Kidney epithelial cell (primary cell): ENCODE results near the gene SRSF12. TPM values are rescaled to one million over a fixed set of nuclear protein-coding genes. Genes with fewer than 3 reads are reported as not detected.

Experiments
- DNase-seq: peaks from one replicate; pipeline ENCODE4 v3.0.0-alpha.2; 2010; ENCODE audit warnings: low read depth
- H3K27me3 ChIP-seq: 2 replicates; pipeline ENCODE4 v1.6.0; 2011; ENCODE audit warnings: low read length; ENCODE audit not compliant: control insufficient read depth, insufficient read depth
- H3K36me3 ChIP-seq: 2 replicates; pipeline ENCODE4 v1.5.1; 2011; ENCODE audit warnings: low read length; ENCODE audit not compliant: control insufficient read depth, insufficient read depth
- H3K4me3 ChIP-seq: 2 replicates; pipeline ENCODE4 v1.5.1; 2011; ENCODE audit warnings: low read depth, mild to moderate bottlenecking, control low read depth, low read length
- total RNA-seq: library from RNA; depleted of rRNA; stranded (reverse); fragments of >200 nt; gene quantifications from 2 replicates; pipeline ENCODE4 v1.2.3, GENCODE V29; 2015
- TF ChIP-seq, protein P1 (sequence below): IDR thresholded peaks from 2 replicates; pipeline ENCODE4 v1.5.1; 2011; ENCODE audit warnings: mild to moderate bottlenecking, moderate library complexity, low read length, control low read depth, inconsistent platforms; ENCODE audit not compliant: insufficient read depth, poor library complexity, severe bottlenecking

Gene SRSF12
- total RNA-seq, 1 donor from 2014 or later = 10.1 TPM

DNA sequence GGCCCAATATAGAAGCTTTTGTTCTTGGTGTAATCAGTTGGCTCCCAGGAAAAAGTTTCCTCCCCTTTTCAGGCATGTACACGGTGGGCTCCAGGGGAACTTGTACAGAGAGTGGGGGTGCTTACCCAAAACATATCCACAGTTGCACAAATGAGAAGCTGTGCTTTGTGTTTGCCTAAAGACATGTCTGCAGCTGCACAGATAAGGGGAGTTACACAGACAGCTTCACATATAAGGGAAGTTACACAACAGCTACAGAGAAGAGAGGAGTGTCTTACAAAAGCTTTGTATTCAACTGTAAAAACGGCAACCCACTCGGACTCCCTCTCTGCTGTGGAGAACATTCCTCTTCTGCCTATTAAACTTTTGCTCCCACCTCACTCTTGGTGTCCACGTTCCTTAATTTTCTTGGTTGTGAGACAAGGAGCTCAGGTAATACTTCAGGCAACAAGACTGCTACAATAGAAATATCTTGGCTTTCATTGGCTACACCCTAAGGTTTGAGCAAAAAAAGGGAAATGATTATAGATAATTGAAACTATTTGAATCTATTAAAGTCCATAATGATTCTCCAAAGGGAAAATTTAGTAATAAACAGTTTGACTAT is 44.8 kb downstream of the SRSF12 start:
- Histone ChIP-seq H3K27me3 (no peaks in the 10 kb centered on the region), H3K4me3 (no peak overlapping the region), H3K36me3 (no peaks in the 10 kb centered on the region)
- DNase-seq = no peak
- TF ChIP-seq, protein P1, sequence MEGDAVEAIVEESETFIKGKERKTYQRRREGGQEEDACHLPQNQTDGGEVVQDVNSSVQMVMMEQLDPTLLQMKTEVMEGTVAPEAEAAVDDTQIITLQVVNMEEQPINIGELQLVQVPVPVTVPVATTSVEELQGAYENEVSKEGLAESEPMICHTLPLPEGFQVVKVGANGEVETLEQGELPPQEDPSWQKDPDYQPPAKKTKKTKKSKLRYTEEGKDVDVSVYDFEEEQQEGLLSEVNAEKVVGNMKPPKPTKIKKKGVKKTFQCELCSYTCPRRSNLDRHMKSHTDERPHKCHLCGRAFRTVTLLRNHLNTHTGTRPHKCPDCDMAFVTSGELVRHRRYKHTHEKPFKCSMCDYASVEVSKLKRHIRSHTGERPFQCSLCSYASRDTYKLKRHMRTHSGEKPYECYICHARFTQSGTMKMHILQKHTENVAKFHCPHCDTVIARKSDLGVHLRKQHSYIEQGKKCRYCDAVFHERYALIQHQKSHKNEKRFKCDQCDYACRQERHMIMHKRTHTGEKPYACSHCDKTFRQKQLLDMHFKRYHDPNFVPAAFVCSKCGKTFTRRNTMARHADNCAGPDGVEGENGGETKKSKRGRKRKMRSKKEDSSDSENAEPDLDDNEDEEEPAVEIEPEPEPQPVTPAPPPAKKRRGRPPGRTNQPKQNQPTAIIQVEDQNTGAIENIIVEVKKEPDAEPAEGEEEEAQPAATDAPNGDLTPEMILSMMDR = no peak

DNA sequence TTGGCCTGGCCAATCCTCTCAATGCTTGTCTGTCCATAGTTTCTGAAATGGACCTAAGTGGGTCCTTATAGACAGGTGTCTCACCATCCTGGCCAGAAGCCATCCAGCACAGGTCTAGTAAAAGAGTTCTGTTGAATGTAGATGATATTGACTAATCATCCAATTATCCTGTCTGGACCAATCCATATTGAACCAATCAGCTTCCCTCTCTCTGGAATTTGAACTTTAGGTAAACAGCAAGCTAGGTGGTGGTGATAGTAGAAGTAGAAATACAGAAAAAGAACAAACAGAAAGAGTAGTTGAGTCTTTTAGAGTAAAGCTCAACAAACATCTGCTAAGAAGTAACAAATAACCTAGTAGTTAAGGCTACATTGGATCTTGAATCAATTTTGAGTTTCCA is 46.8 kb downstream of the SRSF12 start:
- Histone ChIP-seq H3K4me3 (no peak overlapping the region), H3K36me3 (no peaks in the 10 kb centered on the region), H3K27me3 (no peaks in the 10 kb centered on the region)
- DNase-seq = no peak
- TF ChIP-seq, protein P1 = no peak

DNA sequence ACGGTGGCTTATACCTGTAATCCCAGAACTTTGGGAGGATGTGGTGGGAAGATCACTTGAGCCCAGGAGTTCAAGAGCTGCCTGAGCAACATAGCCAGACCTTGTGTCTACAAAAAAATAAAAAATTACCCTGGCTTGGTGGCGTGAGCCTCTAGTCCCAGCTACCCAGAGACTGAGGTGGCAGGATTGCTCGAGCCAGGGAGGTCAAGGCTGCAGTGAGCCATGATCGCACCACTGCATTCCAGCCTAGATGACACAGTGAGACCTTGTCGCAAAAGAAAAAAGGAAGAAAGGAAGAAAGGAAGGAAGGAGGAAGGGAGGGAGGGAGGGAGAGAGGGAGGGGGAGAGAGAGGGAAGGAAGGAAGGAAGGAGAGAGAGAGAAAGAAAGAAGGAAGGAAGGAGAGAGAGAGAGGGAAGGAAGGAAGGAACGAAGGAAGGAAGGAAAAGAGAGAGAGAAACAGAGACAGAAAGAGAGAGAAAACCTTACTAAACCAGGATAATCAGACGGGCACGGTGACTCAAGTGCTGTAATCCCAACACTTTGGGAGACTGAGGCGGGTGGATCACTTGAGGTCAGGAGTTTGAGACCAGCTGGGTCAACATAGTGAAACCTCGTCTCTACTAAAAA is 48.2 kb downstream of the SRSF12 start:
- no peaks in the 10 kb centered on the region for H3K36me3 ChIP-seq
- no peaks in the 10 kb centered on the region for H3K27me3 ChIP-seq
- H3K4me3 ChIP-seq = no peak overlapping the region
- TF ChIP-seq, protein P1 = no peak
- no peak for DNase-seq

DNA sequence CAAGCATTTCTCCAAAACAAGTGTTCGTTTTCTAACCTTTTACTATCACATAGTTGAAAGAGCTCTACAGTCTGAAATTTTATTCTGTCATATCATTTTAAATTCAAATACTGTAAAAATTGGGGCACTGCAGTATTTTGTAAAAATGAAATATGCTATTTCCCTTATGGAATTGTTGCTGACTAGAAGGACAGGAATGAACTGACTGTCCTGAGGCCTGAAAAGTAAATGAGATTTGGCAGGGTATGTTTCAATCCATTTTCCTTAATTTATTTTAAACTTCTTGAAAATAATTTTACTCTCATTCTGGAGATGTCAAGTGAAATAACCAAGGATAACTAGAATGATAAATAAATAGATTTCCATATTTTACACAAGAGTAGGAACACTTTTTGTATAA is 49.2 kb downstream of the SRSF12 start:
- Histone ChIP-seq H3K36me3 (no peaks in the 10 kb centered on the region), H3K27me3 (no peaks in the 10 kb centered on the region), H3K4me3 (no peak overlapping the region)
- TF ChIP-seq, protein P1 = no peak
- no peak for DNase-seq

DNA sequence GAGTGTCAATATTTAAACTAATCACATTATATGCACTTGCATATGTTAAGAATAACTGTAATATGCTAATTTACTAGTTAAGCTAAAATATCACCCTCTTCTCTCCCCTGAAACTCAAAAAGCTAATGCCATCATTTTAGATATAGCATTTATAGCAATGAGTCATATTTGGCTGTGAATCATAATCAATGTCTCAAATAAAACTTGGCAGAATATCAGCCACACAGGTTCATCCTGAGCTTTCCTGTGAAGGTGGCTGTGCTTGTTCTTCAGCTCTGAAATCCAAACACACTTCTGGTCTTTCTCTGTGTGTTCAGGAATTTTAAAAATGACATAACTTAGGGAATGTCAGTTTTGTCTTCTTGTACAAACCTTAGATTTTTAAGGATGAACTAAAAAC is 50.1 kb downstream of the SRSF12 start:
- no peaks in the 10 kb centered on the region for H3K36me3 ChIP-seq
- DNase-seq = no peak
- no peak overlapping the region for H3K4me3 ChIP-seq
- H3K27me3 ChIP-seq = no peaks in the 10 kb centered on the region
- TF ChIP-seq, protein P1 = no peak
